ENCODE results near the gene MS4A8.
"Not testable (repeated sequence)": the region's sequence is repeated elsewhere in the genome, so short reads cannot be mapped to it uniquely, and the experiment has no call there.

The MS4A8 gene

GRCh38 chr11:60725592-60725991 is 26.2 kb downstream of the MS4A8 start:
- no peak for DNase-seq

- no peak for DNase-seq
Observed at GRCh38 chr11:60731586-60731985, 32.2 kb downstream of the MS4A8 start.

GRCh38 chr11:60734279-60734678 is 34.9 kb downstream of the MS4A8 start:
- DNase-seq = no peak

- DNase-seq = no peak
Observed at GRCh38 chr11:60739114-60739513, 39.7 kb downstream of the MS4A8 start.

- DNase-seq = no peak
Observed at GRCh38 chr11:60740573-60740972, 41.2 kb downstream of the MS4A8 start.

GRCh38 chr11:60741421-60741820 is 42.0 kb downstream of the MS4A8 start:
- no peak for DNase-seq

GRCh38 chr11:60743058-60743457 is 43.6 kb downstream of the MS4A8 start:
- no peak for DNase-seq

- no peak for DNase-seq
Observed at GRCh38 chr11:60744114-60744513, 44.7 kb downstream of the MS4A8 start.

GRCh38 chr11:60747359-60747873 is 48.0 kb downstream of the MS4A8 start:
- no peak for DNase-seq

- DNase-seq = no peak
Observed at GRCh38 chr11:60748225-60748624, 48.8 kb downstream of the MS4A8 start.

- DNase-seq = no peak
Observed at GRCh38 chr11:60748821-60749220, 49.4 kb downstream of the MS4A8 start.

GRCh38 chr11:60750911-60751310 is 51.5 kb downstream of the MS4A8 start:
- no peak for DNase-seq

GRCh38 chr11:60753309-60753708 is 53.9 kb downstream of the MS4A8 start:
- no peak for DNase-seq

- no peak for DNase-seq
Observed at GRCh38 chr11:60754887-60755286, 55.5 kb downstream of the MS4A8 start.

- DNase-seq = no peak
Observed at GRCh38 chr11:60756307-60757032, 57.1 kb downstream of the MS4A8 start, which contains the start of gene MS4A15. Gene MS4A15 (plus strand): TSS chr11:60756867. CDS start chr11:60763734, 6,867 bp downstream.

GRCh38 chr11:60757231-60757800 is 57.9 kb downstream of the MS4A8 start:
- no peak for DNase-seq

GRCh38 chr11:60758671-60759070 is 59.3 kb downstream of the MS4A8 start:
- not testable (repeated sequence) for DNase-seq

- not testable (repeated sequence) for DNase-seq
Observed at GRCh38 chr11:60759438-60760225, 60.2 kb downstream of the MS4A8 start.

GRCh38 chr11:60761436-60762190 is 62.2 kb downstream of the MS4A8 start:
- no peak for DNase-seq

- DNase-seq = no peak
Observed at GRCh38 chr11:60762851-60763691, 63.7 kb downstream of the MS4A8 start.

GRCh38 chr11:60763692-60764369 is 64.4 kb downstream of the MS4A8 start:
- DNase-seq = no peak

All from T1000 (cell line).